ENCODE measurements around the gene NANOGP8.

- TF ChIP-seq CTCF (IDR thresholded peaks at IDR 0.05) (no peak), POLR2A (IDR thresholded peaks at IDR 0.05) (no peak), EP300 (IDR thresholded peaks at IDR 0.05) (no peak)
Observed at GRCh38 chr15:35111861-35112260, 26.8 kb upstream of the NANOGP8 start.

Data from tibial nerve (tissue), 4 donors.